ENCODE results near the gene CDH5.

GRCh38 chr16:66385415-66385814, 18.9 kb downstream of the CDH5 start:
- TF ChIP-seq CTCF (IDR thresholded peaks at IDR 0.05; ENCODE audit: extremely low read depth in 1 of 2, insufficient read depth in 1 of 2, low read depth in 1 of 2, low read length in 2 of 2) (no peak), JUN (IDR thresholded peaks at IDR 0.05; ENCODE audit: borderline replicate concordance, insufficient read depth, insufficient read length, low read depth) (no peak), EZH2 (IDR thresholded peaks at IDR 0.05; ENCODE audit: borderline replicate concordance, low read depth, low read length, severe bottlenecking) (no peak), POLR2A (IDR thresholded peaks at IDR 0.05; ENCODE audit: low read depth, low read length) (no peak), GATA2 (IDR thresholded peaks at IDR 0.05; ENCODE audit: insufficient read depth, insufficient read length, low read depth, low read length) (no peak), POLR2AphosphoS5 (IDR thresholded peaks at IDR 0.05; ENCODE audit: insufficient read depth, low read depth, low read length) (no peak), FOS (IDR thresholded peaks at IDR 0.05; ENCODE audit: borderline replicate concordance, insufficient read depth, low read length) (no peak), MAX (IDR thresholded peaks at IDR 0.05; ENCODE audit: insufficient read depth, insufficient read length) (no peak), MYC (IDR thresholded peaks at IDR 0.05; ENCODE audit: low read depth, low read length) (no peak)

All from endothelial cell of umbilical vein (primary cell).